Measurements from ENCODE around the gene TRMT10B. TPM values are rescaled to one million over a fixed set of nuclear protein-coding genes. Genes with fewer than 3 reads are reported as not detected.
"Not testable (repeated sequence)": the region's sequence is repeated elsewhere in the genome, so short reads cannot be mapped to it uniquely, and the experiment has no call there.

Gene TRMT10B
- total RNA-seq, 4 donors from 2014 or later: 0.88 to 14.6 (median 5.2) TPM

DNA sequence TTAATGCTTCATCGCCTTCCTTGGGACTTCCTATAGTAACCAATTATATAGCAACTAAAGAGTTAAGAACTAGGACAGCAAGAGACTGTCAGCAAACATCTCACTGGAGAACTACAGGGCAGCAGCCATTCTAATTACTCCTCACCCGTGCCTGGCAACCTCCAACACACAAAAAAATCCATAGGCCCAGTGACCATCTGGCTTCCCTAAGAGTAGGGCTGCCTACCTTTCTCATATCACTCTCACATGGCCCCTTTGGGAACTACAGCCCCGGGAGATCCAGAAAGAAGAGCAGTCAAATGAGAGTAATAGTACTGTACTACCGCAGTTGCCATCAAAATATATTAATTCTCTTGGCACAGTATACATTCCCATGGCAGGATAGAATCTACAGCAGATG lies 52.7 kb downstream of the TRMT10B start:
- Histone ChIP-seq H3K36me3 (no peaks in the 10 kb centered on the region), H3K27ac (no peak overlapping the region), H3K4me3 (no peak overlapping the region), H3K9me3 (no peaks in the 10 kb centered on the region), H3K27me3 (no peaks in the 10 kb centered on the region), H3K4me1 (peaks cover 8 to 23% of the 10 kb centered on the region in 2 donors)
- DNase-seq: no peak
- intact Hi-C loops (cut with DNase I; ENCODE audit: low total_unique reads): no loop called here
- TF ChIP-seq CTCF (IDR thresholded peaks at IDR 0.05): no peak
- TF ChIP-seq POLR2A (IDR thresholded peaks at IDR 0.05): no peak

DNA sequence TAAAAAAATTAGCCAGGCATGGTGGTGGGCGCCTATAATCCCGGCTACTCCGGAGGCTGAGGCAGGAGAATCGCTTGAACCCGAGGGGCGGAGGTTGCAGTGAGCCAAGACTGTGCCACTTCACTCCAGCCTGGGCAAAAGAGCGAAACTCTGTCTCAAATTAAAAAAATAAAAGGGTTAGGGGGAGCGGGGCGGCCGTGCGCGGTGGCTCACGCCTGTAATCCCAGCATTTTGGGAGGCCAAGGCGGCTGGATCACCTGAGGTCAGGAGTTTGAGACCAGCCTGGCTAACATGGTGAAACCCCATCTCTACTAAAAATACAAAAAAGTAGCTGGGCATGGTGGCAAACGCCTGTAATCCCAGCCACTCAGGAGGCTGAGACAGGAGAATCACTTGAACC lies 56.1 kb downstream of the TRMT10B start:
- H3K27ac ChIP-seq; DNase-seq; H3K27me3 ChIP-seq; H3K36me3 ChIP-seq; intact Hi-C loops (cut with DNase I; ENCODE audit: low total_unique reads); H3K4me3 ChIP-seq; H3K9me3 ChIP-seq; H3K4me1 ChIP-seq: not testable (repeated sequence)

DNA sequence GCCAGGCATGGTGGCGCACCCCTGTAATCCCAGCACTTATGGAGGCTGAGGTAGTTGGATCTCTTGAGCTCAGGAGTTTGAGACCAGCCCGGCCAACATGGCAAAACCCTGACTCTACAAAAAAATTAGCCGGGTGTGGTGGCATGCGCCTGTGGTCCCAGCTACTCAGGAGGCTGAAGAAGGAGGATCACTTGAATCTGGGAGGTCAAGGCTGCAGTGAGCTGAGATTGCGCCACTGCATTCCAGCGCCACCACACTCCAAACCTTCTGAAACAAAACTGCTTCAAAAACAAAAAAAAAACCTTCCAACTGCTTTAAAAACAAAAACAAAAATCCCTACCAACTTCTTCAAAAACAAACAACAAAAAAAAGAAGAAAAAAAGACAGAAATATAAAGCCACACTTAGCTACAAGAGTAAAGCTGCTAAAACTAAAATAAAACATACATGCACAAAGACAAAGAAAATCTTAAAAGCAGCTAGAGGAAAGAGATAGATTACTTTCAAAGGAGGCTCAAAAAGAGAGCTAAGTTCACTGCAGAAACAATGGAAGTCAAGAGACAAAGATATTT lies 58.4 kb downstream of the TRMT10B start:
- H3K27me3 ChIP-seq: no peaks in the 10 kb centered on the region
- H3K4me1 ChIP-seq: no peaks in the 10 kb centered on the region
- no peak overlapping the region for H3K4me3 ChIP-seq
- H3K36me3 ChIP-seq: no peaks in the 10 kb centered on the region
- H3K9me3 ChIP-seq: no peaks in the 10 kb centered on the region
- TF ChIP-seq POLR2A (IDR thresholded peaks at IDR 0.05) (no peak), CTCF (IDR thresholded peaks at IDR 0.05) (no peak)
- no peak overlapping the region for H3K27ac ChIP-seq
- no peak for DNase-seq
- intact Hi-C loops (cut with DNase I; ENCODE audit: low total_unique reads): no loop called here

GRCh38 chr9:37812773-37813379 lies 59.3 kb downstream of the TRMT10B start:
- H3K36me3 ChIP-seq: no peaks in the 10 kb centered on the region
- no peaks in the 10 kb centered on the region for H3K4me1 ChIP-seq
- H3K27me3 ChIP-seq: no peaks in the 10 kb centered on the region
- DNase-seq: no peak
- H3K27ac ChIP-seq: no peak overlapping the region
- H3K9me3 ChIP-seq: no peaks in the 10 kb centered on the region
- intact Hi-C loops (cut with DNase I; ENCODE audit: low total_unique reads): no loop called here
- no peak for TF ChIP-seq CTCF (IDR thresholded peaks at IDR 0.05)
- no peak for TF ChIP-seq POLR2A (IDR thresholded peaks at IDR 0.05)
- H3K4me3 ChIP-seq: no peak overlapping the region

DNA sequence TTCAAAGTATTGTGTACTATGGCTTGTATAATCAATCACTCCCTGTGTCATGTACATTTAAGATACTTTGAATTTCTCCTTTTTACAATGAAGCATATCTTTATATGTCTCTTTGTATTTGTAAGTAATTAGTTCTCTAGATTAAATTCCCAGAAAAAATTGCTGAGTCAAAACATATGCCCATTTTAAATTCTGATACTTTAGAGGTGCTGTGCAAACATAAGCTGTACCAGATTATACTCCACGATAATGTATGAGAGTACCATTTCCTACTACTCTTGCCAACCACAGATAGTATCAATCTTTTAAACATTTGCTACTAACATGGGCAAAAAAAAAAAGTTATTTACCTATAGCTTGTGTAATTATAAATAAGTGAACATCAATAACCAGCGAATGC lies 65.2 kb downstream of the TRMT10B start:
- H3K27me3 ChIP-seq: no peaks in the 10 kb centered on the region
- TF ChIP-seq CTCF (IDR thresholded peaks at IDR 0.05) (no peak), POLR2A (IDR thresholded peaks at IDR 0.05) (no peak)
- no peaks in the 10 kb centered on the region for H3K36me3 ChIP-seq
- intact Hi-C loops (cut with DNase I; ENCODE audit: low total_unique reads): no loop called here
- H3K9me3 ChIP-seq: no peaks in the 10 kb centered on the region
- no peak for DNase-seq
- no peaks in the 10 kb centered on the region for H3K4me1 ChIP-seq
- no peak overlapping the region for H3K4me3 ChIP-seq
- H3K27ac ChIP-seq: no peak overlapping the region

All from uterus (tissue), 4 donors.